GM21360 (cell line): ENCODE data around the gene C19orf53.
"Not testable (repeated sequence)": the region's sequence is repeated elsewhere in the genome, so short reads cannot be mapped to it uniquely, and the experiment has no call there.

Experiments used
- ATAC-seq: cut with Tn5 transposase; IDR thresholded peaks from one replicate; pipeline ENCODE4 v1.9.1; 2021; ENCODE audit warnings: mild to moderate bottlenecking, moderate library complexity; ENCODE audit not compliant: unreplicated experiment

The C19orf53 gene

DNA sequence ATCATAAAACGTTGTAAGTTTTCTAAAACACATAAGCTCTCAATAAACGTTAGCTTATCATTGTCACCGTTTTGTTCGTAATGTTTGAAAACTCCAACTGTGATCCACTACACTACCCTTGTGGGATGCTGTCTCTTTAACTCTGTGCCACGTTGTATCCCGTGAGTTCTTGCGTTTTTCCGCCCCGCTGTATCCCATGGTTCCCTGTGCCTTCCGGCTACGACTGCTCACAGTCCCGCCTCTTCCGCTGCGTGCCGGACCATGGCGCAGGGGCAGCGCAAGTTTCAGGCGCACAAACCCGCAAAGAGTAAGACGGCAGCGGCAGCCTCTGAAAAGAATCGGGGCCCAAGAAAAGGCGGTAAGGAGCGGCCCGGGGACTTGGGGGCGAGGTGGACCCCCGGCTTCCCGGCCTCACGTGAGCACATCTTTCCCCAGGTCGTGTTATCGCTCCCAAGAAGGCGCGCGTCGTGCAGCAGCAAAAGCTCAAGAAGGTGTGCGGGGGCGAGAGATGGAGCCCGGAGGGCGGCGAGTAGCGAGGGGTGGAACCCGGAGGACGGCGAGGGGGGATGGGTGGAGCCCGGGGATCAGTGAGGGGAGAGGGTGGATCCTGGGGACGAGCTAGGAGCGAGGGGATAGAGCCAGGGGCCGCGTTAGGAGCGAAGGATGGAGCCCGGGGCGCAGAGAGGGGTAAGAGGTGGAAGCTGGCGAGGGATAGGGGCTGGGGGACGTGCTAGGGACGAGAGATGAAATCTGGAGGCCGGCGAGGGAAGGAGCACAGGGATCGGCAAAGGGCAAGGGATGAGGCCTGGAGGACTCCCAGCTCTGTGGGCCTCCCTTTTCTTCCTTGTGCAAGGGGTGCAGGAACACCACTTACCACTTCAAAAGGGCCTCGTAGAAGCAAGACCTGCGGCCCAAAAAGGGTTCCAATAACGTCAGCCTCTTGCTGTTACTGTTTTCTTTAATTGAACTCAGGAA, at the start of gene C19orf53:
Gene C19orf53, plus strand, starts transcription at position 240 of the 975 bp plus-strand sequence. Its CDS starts 22 bp downstream, at position 262.
- peak; percentile 82 for ATAC-seq

GRCh38 chr19:13726323-13726722, 47.9 kb upstream of the C19orf53 start:
- ATAC-seq, result no peak

GRCh38 chr19:13727798-13728197, 46.5 kb upstream of the C19orf53 start:
- no peak for ATAC-seq

GRCh38 chr19:13729859-13730258, 44.4 kb upstream of the C19orf53 start:
- no peak for ATAC-seq

GRCh38 chr19:13731147-13731964, 42.9 kb upstream of the C19orf53 start:
- peak; percentile 92 for ATAC-seq

- no peak for ATAC-seq
Observed at GRCh38 chr19:13732337-13732736, 41.9 kb upstream of the C19orf53 start.

GRCh38 chr19:13734751-13735150, 39.5 kb upstream of the C19orf53 start:
- ATAC-seq, result no peak

DNA sequence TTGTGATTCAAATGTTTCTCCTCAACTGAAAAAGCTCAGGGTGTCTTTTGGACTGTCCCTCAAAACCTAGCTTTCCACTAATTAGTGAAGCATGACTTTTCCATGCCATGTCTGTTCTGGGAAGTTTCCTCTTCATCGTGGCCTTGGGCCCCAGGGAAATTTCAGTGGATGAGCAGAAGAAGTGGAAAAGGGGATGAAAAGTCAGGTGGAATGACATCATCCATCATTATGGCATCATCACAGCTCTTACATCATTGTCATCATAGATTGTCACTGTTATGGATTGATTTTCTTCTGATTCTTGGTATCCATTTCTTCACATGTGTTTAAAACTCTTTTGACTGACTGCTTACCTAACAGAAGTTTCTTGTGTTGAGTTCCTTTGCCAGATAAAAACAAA, 36.2 kb upstream of the C19orf53 start:
- ATAC-seq, result no peak

GRCh38 chr19:13741893-13742292, 32.4 kb upstream of the C19orf53 start:
- ATAC-seq, result no peak

DNA sequence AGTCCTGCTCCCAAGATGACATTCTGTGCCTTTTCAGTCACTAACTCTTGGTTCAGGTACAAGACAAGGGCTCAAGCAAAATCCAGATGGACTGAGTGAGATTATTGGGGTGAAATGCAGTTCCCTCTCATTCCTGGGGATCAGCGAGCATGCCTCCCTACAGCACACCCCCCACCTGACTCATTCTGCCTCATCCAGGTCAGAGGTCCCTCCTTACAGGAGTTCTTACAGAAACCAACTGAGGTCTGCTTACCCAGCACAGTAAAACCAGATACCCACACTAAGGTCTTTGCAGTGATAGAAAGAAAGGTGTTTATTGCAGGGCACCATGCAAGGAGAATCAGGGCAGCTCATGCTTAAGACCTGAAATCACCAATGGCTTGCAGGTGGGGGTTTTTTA, 31.5 kb upstream of the C19orf53 start:
- no peak for ATAC-seq

DNA sequence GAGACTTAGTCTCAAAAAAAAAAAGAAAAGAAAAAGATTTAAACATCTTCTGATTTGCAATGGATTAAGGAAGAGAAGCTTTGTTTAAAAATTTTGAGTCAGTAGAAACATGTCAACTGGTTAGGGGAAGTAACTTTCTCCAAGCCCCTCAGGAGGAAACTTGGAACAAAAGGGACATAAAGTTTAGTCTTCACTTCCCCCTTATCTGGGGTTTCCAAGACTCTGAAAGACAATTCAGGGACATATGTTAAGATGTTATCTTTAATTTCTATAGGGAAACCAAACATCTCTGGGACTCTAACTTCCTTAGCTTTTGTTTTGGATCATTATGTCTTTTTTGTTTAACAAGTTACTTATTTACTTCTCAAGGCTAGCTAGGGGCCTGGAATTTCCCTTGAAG, 30.1 kb upstream of the C19orf53 start:
- ATAC-seq, result no peak

DNA sequence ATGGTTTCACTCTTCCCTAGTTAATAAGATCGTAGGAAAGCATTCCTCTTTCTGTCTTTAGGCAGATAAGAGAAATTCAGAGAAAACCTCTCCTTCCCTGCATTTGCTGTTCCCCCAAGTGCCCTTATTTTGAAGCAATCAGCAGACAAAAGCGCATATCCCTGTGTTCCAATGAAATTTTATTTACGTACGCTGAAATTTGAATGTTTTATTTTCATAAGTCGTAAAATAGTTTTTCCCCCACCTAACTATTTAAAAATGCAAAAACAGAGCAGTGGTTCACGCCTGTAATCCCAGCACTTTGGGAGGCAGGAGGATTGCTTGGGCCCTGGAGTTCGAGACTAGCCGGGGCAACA, 27.2 kb upstream of the C19orf53 start:
- ATAC-seq, result no peak

DNA sequence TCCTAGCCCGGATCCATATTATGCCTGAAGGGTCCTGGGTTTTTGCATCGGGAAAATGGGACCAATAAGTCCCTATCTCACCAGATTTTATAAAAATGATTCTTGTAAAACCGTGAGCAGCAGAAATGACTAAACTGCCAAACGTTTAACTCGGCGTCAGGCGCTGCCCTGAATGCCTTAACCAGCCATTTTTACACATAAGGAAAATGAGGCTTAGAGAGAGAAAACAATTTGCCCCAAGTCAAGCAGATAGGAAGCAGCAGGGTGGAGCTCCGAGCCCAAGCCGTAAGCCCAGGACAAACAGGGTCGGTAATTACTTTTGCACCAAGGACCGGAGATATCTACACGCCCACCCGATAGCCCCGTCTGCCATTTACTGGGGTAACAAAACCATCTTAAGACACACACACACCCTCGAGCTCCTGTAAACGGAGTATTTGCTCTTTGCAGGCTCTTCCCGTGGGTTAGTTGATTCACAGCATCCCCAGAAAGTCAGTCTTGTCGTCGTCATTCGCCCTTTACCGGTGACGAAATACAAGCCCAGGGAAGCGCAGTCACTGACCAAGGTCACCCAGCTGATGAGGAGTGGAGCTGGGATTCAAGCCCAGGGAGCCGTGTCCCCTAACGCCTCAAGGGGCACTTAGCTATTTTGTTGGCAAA, 26.0 kb upstream of the C19orf53 start:
- ATAC-seq, result no peak

DNA sequence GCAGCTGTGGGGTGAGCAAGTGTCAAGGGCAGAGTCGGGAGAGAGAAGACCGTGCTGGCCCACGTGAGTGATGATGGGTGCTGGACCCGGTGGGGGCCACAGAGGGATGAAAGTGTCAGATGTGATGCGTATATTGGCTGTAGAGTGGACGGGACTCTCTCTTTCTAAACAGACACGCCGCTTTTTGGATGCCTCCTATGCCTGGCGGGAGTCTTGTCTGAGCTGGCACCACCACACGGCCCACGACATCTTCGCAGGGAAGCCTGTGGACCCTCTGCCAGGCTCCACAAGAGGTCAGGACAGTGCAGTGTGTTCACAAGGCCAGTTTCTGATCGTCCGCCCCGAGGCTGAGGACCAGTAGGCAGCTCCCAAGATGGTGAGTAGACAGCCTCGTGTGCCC, 22.8 kb upstream of the C19orf53 start:
- ATAC-seq, result no peak

DNA sequence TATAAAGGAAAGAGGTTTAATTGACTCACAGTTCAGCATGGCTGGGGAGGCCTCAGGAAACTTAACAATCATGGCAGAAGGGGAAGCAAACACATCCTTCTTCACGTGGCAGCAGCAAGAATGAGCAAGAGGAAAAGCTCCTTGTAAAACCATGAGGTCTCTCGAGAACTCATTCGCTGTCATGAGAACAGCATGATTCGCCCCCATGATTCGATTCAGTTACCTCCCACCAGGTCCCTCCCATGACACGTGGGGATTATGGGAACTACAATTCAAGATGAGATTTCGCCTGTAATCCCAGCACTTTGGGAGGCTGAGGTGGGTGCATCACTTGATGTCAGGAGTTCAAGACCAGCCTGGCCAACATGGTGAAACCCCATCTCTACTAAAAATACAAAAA, 20.6 kb upstream of the C19orf53 start:
- ATAC-seq, result not testable (repeated sequence)

DNA sequence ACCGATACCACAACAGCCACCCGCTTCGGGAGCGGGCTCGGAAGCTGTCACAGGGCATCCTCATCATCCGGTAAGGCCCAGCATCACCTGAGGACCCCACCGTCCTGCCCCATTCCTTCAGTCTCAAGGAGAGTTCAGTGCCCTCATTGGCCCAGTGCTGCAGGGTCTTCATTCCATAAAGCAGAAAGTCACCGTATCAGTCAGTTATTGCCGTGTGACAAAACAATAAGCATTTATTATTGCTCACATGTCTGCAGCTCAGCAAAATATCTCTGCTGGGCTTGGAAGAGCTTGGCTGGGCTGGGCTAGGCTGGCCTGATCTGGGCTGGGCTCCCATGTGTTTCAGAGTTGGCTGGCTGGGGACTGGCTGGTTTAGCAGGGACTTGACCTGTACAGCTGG, 18.0 kb upstream of the C19orf53 start:
- no peak for ATAC-seq

GRCh38 chr19:13757805-13758772, 16.2 kb upstream of the C19orf53 start:
- no peak for ATAC-seq

DNA sequence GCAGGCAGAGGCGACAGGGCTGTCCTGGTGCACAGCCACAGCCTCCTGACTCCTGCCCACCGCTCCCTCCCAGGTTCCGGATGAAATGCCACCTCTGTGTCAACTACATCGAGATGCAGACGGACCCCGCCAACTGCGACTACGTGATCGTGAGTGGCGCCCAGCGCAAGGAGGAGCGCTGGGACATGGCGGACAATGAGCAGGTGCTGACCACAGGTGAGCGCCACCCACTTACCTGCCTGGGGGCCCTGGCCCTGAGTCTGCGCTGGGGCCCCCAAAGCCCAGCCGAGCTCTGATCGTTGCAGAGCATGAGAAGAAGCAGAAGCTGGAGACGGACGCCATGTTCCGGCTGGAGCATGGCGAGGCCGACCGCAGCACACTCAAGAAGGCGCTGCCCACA, 15.5 kb upstream of the C19orf53 start:
- ATAC-seq, result no peak

- ATAC-seq, result no peak
Observed at GRCh38 chr19:13761423-13761822, 12.8 kb upstream of the C19orf53 start.

- ATAC-seq, result no peak
Observed at GRCh38 chr19:13762635-13763235, 11.5 kb upstream of the C19orf53 start.
